Measurements from ENCODE around the gene IGFLR1. TPM values are rescaled to one million over a fixed set of nuclear protein-coding genes. Genes with fewer than 3 reads are reported as not detected.

The IGFLR1 gene
- total and polyA plus RNA-seq, 2 of the 8 experiments (the other 6 are each of a cell fraction or from before 2014, with no cell fraction given): 8.4 to 28.9 TPM

- TF ChIP-seq CTCF (IDR thresholded peaks at IDR 0.05; ENCODE audit: control extremely low read depth in 1 of 3, insufficient read depth in 1 of 3, low read depth in 1 of 3, low read length in 3 of 3) (no peak; a peak in 1 of 4 replicates), RBBP5 (IDR thresholded peaks at IDR 0.05; ENCODE audit: borderline replicate concordance, low read depth, low read length) (no peak), ATF3 (IDR thresholded peaks at IDR 0.05; ENCODE audit: insufficient read depth, low read depth, low read length) (no peak), BCL11A (IDR thresholded peaks at IDR 0.05; ENCODE audit: low read depth in 2 of 2, low read length in 2 of 2) (no peak), FOSL1 (IDR thresholded peaks at IDR 0.05; ENCODE audit: insufficient read depth, low read depth, low read length) (no peak), TAF7 (optimal IDR thresholded peaks at IDR 0.05; ENCODE audit: borderline replicate concordance, low read depth, low read length) (no peak), EZH2 (IDR thresholded peaks at IDR 0.05; ENCODE audit: low read depth, low read length, severe bottlenecking) (no peak), HDAC6 (IDR thresholded peaks at IDR 0.05; ENCODE audit: low read depth, low read length) (no peak), SIX5 (IDR thresholded peaks at IDR 0.05; ENCODE audit: low read depth, low read length) (peak; percentile 78), RAD21 (IDR thresholded peaks at IDR 0.05 in 1 of 2, conservative IDR thresholded peaks at IDR 0.05 in 1 of 2; ENCODE audit: low read depth in 2 of 2, low read length in 2 of 2) (no peak), PHF8 (conservative IDR thresholded peaks at IDR 0.05; ENCODE audit: low read depth, low read length) (0 out of 2 replicates have a peak, but pooled peaks have one; percentile 12), TAF1 (IDR thresholded peaks at IDR 0.05; ENCODE audit: low read depth, low read length) (peak; percentile 67; the same call in 1 of the 2 replicates), GTF2F1 (IDR thresholded peaks at IDR 0.05; ENCODE audit: borderline replicate concordance, low read depth, low read length) (no peak), SP1 (IDR thresholded peaks at IDR 0.05; ENCODE audit: low read depth, low read length) (no peak), KDM4A (IDR thresholded peaks at IDR 0.05; ENCODE audit: low read depth, low read length, severe bottlenecking) (no peak), CHD1 (IDR thresholded peaks at IDR 0.05; ENCODE audit: low read depth, low read length) (no peak), SP4 (IDR thresholded peaks at IDR 0.05; ENCODE audit: low read length) (no peak), CBX5 (IDR thresholded peaks at IDR 0.05; ENCODE audit: low read depth, low read length) (no peak), MAFK (IDR thresholded peaks at IDR 0.05; ENCODE audit: low read depth, low read length) (no peak), SIN3A (conservative IDR thresholded peaks at IDR 0.05 in 1 of 2, IDR thresholded peaks at IDR 0.05 in 1 of 2; ENCODE audit: low read depth in 1 of 2, low read length in 2 of 2) (peak in 1 of 2 experiments; percentile 82; a peak in 2 of 4 replicates)
These were observed 3.3 kb upstream of the IGFLR1 start, which contains the start of the genes PSENEN and U2AF1L4 (continued) for GRCh38 chr19:35745328-35746086.

All from H1 (cell line).